HepG2 (cell line): ENCODE results near the gene ZMIZ1. TPM values are rescaled to one million over a fixed set of nuclear protein-coding genes. Genes with fewer than 3 reads are reported as not detected.
A peak's percentile ranks its signal among the peaks of the same experiment; 100 is the strongest.

Experiments
- BORCS8-MEF2B ChIP-seq: sonication (generic); formaldehyde crosslinking; IDR thresholded peaks from 2 replicates; pipeline ENCODE4 v1.8.0; 2022; ENCODE audit warnings: mild to moderate bottlenecking, missing genetic modification reagents
- DR1 ChIP-seq: sonication (generic); formaldehyde crosslinking; IDR thresholded peaks from 2 replicates; pipeline ENCODE4 v1.8.0; 2021; ENCODE audit warnings: mild to moderate bottlenecking, missing genetic modification reagents, inconsistent platforms
- ERF ChIP-seq: IDR thresholded peaks from 2 replicates; pipeline ENCODE4 v1.6.1; 2018; ENCODE audit warnings: missing biosample characterization, missing genetic modification reagents
- GTF2F1 ChIP-seq: fragments of 150-350 bp; IDR thresholded peaks from 2 replicates; pipeline ENCODE4 v1.6.1; 2014; ENCODE audit warnings: low read length
- HNF4A ChIP-seq: sonication (generic); formaldehyde crosslinking; IDR thresholded peaks from 2 replicates; pipeline ENCODE4 v1.4.0; 2020; ENCODE audit warnings: missing genetic modification reagents
- IRF2 ChIP-seq: IDR thresholded peaks from 2 replicates; pipeline ENCODE4 v1.6.1; 2018; ENCODE audit warnings: missing genetic modification reagents, missing compliant biosample characterization
- NR2C2 ChIP-seq: sonication (generic); formaldehyde crosslinking; IDR thresholded peaks from 2 replicates; pipeline ENCODE4 v1.4.0; 2020; ENCODE audit warnings: missing genetic modification reagents, mild to moderate bottlenecking, moderate library complexity, borderline replicate concordance
- PATZ1 ChIP-seq: sonication (generic); formaldehyde crosslinking; IDR thresholded peaks from 2 replicates; pipeline ENCODE4 v1.4.0; 2020; ENCODE audit warnings: missing genetic modification reagents
- PHF21A ChIP-seq: sonication (generic); formaldehyde crosslinking; IDR thresholded peaks from 2 replicates; pipeline ENCODE4 v1.5.0; 2020; ENCODE audit warnings: mild to moderate bottlenecking, missing genetic modification reagents
- SETDB1 ChIP-seq: sonication (generic); formaldehyde crosslinking; IDR thresholded peaks from 2 replicates; pipeline ENCODE4 v1.5.1; 2020; ENCODE audit warnings: missing genetic modification reagents, mild to moderate bottlenecking, borderline replicate concordance
- SNAPC2 ChIP-seq: sonication (generic); formaldehyde crosslinking; IDR thresholded peaks from 2 replicates; pipeline ENCODE4 v1.8.1; 2022; ENCODE audit warnings: mild to moderate bottlenecking, missing genetic modification reagents
- SYNCRIP ChIP-seq: fragments of 200-400 bp; formaldehyde crosslinking; IDR thresholded peaks from 2 replicates; pipeline ENCODE4 v1.6.1; 2018; ENCODE audit warnings: mild to moderate bottlenecking, low read depth, low read length; ENCODE audit not compliant: insufficient read depth
- TFDP1 ChIP-seq: IDR thresholded peaks from 2 replicates; pipeline ENCODE4 v1.6.1; 2016; ENCODE audit warnings: missing compliant biosample characterization, missing genetic modification reagents, borderline replicate concordance
- THYN1 ChIP-seq: sonication (generic); formaldehyde crosslinking; IDR thresholded peaks from 2 replicates; pipeline ENCODE4 v1.8.1; 2023; ENCODE audit warnings: low read depth, mild to moderate bottlenecking, moderate library complexity, missing genetic modification reagents, borderline replicate concordance
- ZNF20 ChIP-seq: sonication (generic); formaldehyde crosslinking; IDR thresholded peaks from 2 replicates; pipeline ENCODE4 v1.4.0; 2020; ENCODE audit warnings: mild to moderate bottlenecking, moderate library complexity, missing genetic modification reagents
- ZNF207 ChIP-seq: fragments of 450-650 bp; IDR thresholded peaks from 2 replicates; pipeline ENCODE4 v1.6.1; 2016; ENCODE audit warnings: antibody characterized with exemption, borderline replicate concordance
- ZNF281 ChIP-seq: sonication (generic); formaldehyde crosslinking; IDR thresholded peaks from 2 replicates; pipeline ENCODE4 v1.4.0; 2020; ENCODE audit warnings: missing genetic modification reagents, borderline replicate concordance
- ZSCAN9 ChIP-seq: IDR thresholded peaks from 2 replicates; pipeline ENCODE4 v1.6.1; 2016; ENCODE audit warnings: borderline replicate concordance
- polyA plus RNA-seq, 8 experiments: library from polyadenylated mRNA; depleted of rRNA in 3 of 8; stranded (reverse) in 7 of 8; unstranded in 1 of 8; fragments of >200 nt; fragmentation: Illumina TruSeq in 4 of 8; extraction: Trizol in 4 of 8; gene quantifications; 2 replicates each; pipeline versions ENCODE4 v1.2.1 to v1.2.3, GENCODE V29; 2011 to 2016; ENCODE audit warnings: low read depth in 4 of 8, missing spikeins in 1 of 8, mixed read lengths in 1 of 8; ENCODE audit not compliant: insufficient read depth in 1 of 8
- total RNA-seq, 5 experiments: library from RNA; depleted of rRNA; stranded (reverse); fragments of >200 nt; fragmentation: Illumina TruSeq; extraction: Trizol; gene quantifications; 2 replicates each; pipeline ENCODE4 v1.2.3, GENCODE V29; 2016; ENCODE audit warnings: low read depth in 1 of 5
- TF ChIP-seq, protein P1 (sequence below): sonication (generic); formaldehyde crosslinking; IDR thresholded peaks from 2 replicates; pipeline ENCODE4 v1.4.0; 2020; ENCODE audit warnings: mild to moderate bottlenecking, missing genetic modification reagents
- TF ChIP-seq, protein P2 (sequence below): sonication (generic); formaldehyde crosslinking; IDR thresholded peaks from 2 replicates; pipeline ENCODE4 v1.9.0; 2022; ENCODE audit warnings: low read depth, missing genetic modification reagents

Gene ZMIZ1
- total and polyA plus RNA-seq, 2 of the 13 experiments (the other 11 are each of a cell fraction or from before 2014, with no cell fraction given): 5.3 to 10.2 TPM

GRCh38 chr10:79127151-79127961 is 58.6 kb downstream of the ZMIZ1 start (continued):
- TF ChIP-seq THYN1 (CRISPR knock-in tag) (no peak), NR2C2 (CRISPR knock-in tag) (peak; percentile 47; the same call in 1 of the 2 replicates), BORCS8-MEF2B (CRISPR knock-in tag) (no peak), DR1 (CRISPR knock-in tag) (no peak), GTF2F1 (no peak), TFDP1 (CRISPR knock-in tag) (no peak), ZNF281 (CRISPR knock-in tag) (no peak), IRF2 (CRISPR knock-in tag) (0 out of 2 replicates have a peak, but pooled peaks have one; percentile 34), SYNCRIP (no peak), ZNF207 (no peak), SNAPC2 (CRISPR knock-in tag) (no peak), ERF (CRISPR knock-in tag) (peak; percentile 61; the same call in 1 of the 2 replicates), HNF4A (CRISPR knock-in tag) (peak; percentile 79), SETDB1 (CRISPR knock-in tag) (no peak), ZNF20 (CRISPR knock-in tag) (no peak), PATZ1 (CRISPR knock-in tag) (peak; percentile 59; the same call in 1 of the 2 replicates), PHF21A (peak; percentile 89), ZSCAN9 (CRISPR knock-in tag) (peak; percentile 96)
- TF ChIP-seq, protein P1, sequence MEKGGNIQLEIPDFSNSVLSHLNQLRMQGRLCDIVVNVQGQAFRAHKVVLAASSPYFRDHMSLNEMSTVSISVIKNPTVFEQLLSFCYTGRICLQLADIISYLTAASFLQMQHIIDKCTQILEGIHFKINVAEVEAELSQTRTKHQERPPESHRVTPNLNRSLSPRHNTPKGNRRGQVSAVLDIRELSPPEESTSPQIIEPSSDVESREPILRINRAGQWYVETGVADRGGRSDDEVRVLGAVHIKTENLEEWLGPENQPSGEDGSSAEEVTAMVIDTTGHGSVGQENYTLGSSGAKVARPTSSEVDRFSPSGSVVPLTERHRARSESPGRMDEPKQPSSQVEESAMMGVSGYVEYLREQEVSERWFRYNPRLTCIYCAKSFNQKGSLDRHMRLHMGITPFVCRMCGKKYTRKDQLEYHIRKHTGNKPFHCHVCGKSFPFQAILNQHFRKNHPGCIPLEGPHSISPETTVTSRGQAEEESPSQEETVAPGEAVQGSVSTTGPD (CRISPR knock-in tag): no peak
- TF ChIP-seq, protein P2, sequence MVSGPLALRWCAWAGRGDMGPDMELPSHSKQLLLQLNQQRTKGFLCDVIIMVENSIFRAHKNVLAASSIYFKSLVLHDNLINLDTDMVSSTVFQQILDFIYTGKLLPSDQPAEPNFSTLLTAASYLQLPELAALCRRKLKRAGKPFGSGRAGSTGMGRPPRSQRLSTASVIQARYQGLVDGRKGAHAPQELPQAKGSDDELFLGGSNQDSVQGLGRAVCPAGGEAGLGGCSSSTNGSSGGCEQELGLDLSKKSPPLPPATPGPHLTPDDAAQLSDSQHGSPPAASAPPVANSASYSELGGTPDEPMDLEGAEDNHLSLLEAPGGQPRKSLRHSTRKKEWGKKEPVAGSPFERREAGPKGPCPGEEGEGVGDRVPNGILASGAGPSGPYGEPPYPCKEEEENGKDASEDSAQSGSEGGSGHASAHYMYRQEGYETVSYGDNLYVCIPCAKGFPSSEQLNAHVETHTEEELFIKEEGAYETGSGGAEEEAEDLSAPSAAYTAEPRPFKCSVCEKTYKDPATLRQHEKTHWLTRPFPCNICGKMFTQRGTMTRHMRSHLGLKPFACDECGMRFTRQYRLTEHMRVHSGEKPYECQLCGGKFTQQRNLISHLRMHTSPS: peak; percentile 94
